Activated T-helper 9 cell treated with anti-CD3 and anti-CD28 coated beads, Interleukin-2, amount 50 U/mL, for 16 hours (primary cell): ENCODE results near the gene RINL.

Experiments used
- DNase-seq: peaks from one replicate; pipeline ENCODE4 v3.0.0-alpha.2; 2020; ENCODE audit warnings: low read depth

Gene RINL

GRCh38 chr19:38877781-38878574 is at the start of gene RINL:
Gene RINL, minus strand, starts transcription at chr19:38878275. Its CDS starts 1,533 bp downstream, at chr19:38876742.
- DNase-seq: peak; percentile 57

- DNase-seq: no peak
Measured at GRCh38 chr19:38924388-38924787, 46.3 kb upstream of the RINL start.

- no peak for DNase-seq
Measured at GRCh38 chr19:38922482-38922881, 44.4 kb upstream of the RINL start.

GRCh38 chr19:38921420-38922274 is 43.6 kb upstream of the RINL start:
- DNase-seq: no peak

- DNase-seq: no peak
Measured at GRCh38 chr19:38920602-38921419, 42.7 kb upstream of the RINL start.

- DNase-seq: no peak
Measured at GRCh38 chr19:38919837-38920601, 41.9 kb upstream of the RINL start.

GRCh38 chr19:38918526-38918925 is 40.5 kb upstream of the RINL start:
- no peak for DNase-seq

- DNase-seq: no peak
Measured at GRCh38 chr19:38917921-38918491, 39.9 kb upstream of the RINL start.

- no peak for DNase-seq
Measured at GRCh38 chr19:38917516-38917915, 39.4 kb upstream of the RINL start.

- no peak for DNase-seq
Measured at GRCh38 chr19:38915329-38916321, 37.5 kb upstream of the RINL start.

GRCh38 chr19:38913958-38914357 is 35.9 kb upstream of the RINL start:
- DNase-seq: no peak

- no peak for DNase-seq
Measured at GRCh38 chr19:38912600-38913514, 34.8 kb upstream of the RINL start.

- no peak for DNase-seq
Measured at GRCh38 chr19:38911388-38912001, 33.4 kb upstream of the RINL start.

GRCh38 chr19:38910488-38910887 is 32.4 kb upstream of the RINL start:
- DNase-seq: no peak

GRCh38 chr19:38908911-38909310 is 30.8 kb upstream of the RINL start:
- no peak for DNase-seq

GRCh38 chr19:38907670-38908069 is 29.6 kb upstream of the RINL start:
- no peak for DNase-seq

- DNase-seq: no peak
Measured at GRCh38 chr19:38907227-38907626, 29.2 kb upstream of the RINL start.

- DNase-seq: no peak
Measured at GRCh38 chr19:38905620-38906019, 27.5 kb upstream of the RINL start.
